Endothelial cell of umbilical vein (primary cell): ENCODE measurements around the gene PDE4C. TPM values are rescaled to one million over a fixed set of nuclear protein-coding genes. Genes with fewer than 3 reads are reported as not detected.
A peak's percentile ranks its signal among the peaks of the same experiment; 100 is the strongest.

Source experiments
- BruUV-seq: library from RNA; stranded (reverse); fragments of 400-500 nt; replicated peaks from 2 replicates; lab custom pipeline; 2021; lab: Mats Ljungman, UMichigan
- CTCF ChIA-PET: fragments of 300-600, 350-600 bp; sonication (Branson Sonifier 250); formaldehyde crosslinking; loops from one replicate; lab custom pipeline; 2021; ENCODE audit warnings: antibody characterized with exemption, inconsistent platforms; lab: Charles Lee
- POLR2A ChIA-PET: fragments of 300-600, 350-600 bp; sonication (Branson Sonifier 250); formaldehyde crosslinking; loops from one replicate; lab custom pipeline; 2021; ENCODE audit warnings: antibody characterized with exemption, inconsistent platforms; lab: Charles Lee
- DNase-seq: peaks from one replicate; pipeline ENCODE4 v3.0.0-alpha.2; 2011; ENCODE audit warnings: low read depth, low spot score
- FAIRE-seq: peaks from 2 replicates; lab custom pipeline; 2011; peaks lifted over from hg19 to GRCh38; lab: Jason Lieb, UNC
- H2AFZ ChIP-seq: 2 replicates; pipeline ENCODE4 v1.6.0; 2012; ENCODE audit warnings: low read depth, low read length, control low read depth, inconsistent platforms
- H3K27ac ChIP-seq: 2 replicates; pipeline ENCODE4 v1.5.1; 2011; ENCODE audit warnings: low read depth, mild to moderate bottlenecking, control low read depth, low read length, moderate library complexity; ENCODE audit not compliant: insufficient read depth
- H3K27me3 ChIP-seq, 2 experiments: 2 replicates each; pipeline versions ENCODE4 v1.6.0 to v1.6.1; 2011; ENCODE audit warnings: low read length in 2 of 2, mixed read lengths in 1 of 2; ENCODE audit not compliant: control insufficient read depth in 2 of 2, insufficient read depth in 2 of 2
- H3K36me3 ChIP-seq, 2 experiments: 2 replicates in 1 of 2; 3 replicates in 1 of 2; pipeline ENCODE4 v1.5.1; 2011; ENCODE audit warnings: low read length in 2 of 2, mild to moderate bottlenecking in 1 of 2, moderate library complexity in 1 of 2; ENCODE audit not compliant: control insufficient read depth in 2 of 2, insufficient read depth in 2 of 2; ENCODE audit errors: extremely low read depth in 1 of 2
- H3K4me1 ChIP-seq: 3 replicates; pipeline ENCODE4 v1.5.1; 2011; ENCODE audit warnings: mild to moderate bottlenecking, low read length; ENCODE audit not compliant: control insufficient read depth, insufficient read depth; ENCODE audit errors: extremely low read depth
- H3K4me2 ChIP-seq: 2 replicates; pipeline ENCODE4 v1.6.1; 2011; ENCODE audit warnings: low read length, control low read depth, mixed read lengths; ENCODE audit not compliant: insufficient read depth
- H3K4me3 ChIP-seq, 3 experiments: fragments of 200-600 bp in 1 of 3; sonication (generic), shearing (Covaris generic) in 1 of 3; replicated peaks in 1 of 3; 2 replicates each; pipeline ENCODE4 v1.5.1; 2011 to 2016; ENCODE audit warnings: control low read depth in 3 of 3, low read length in 3 of 3, mild to moderate bottlenecking in 2 of 3, inconsistent platforms in 1 of 3, low read depth in 1 of 3, moderate library complexity in 1 of 3; ENCODE audit not compliant: insufficient read depth in 1 of 3
- H3K79me2 ChIP-seq: 2 replicates; pipeline ENCODE4 v1.6.0; 2012; ENCODE audit warnings: low read length, inconsistent platforms; ENCODE audit not compliant: control insufficient read depth, insufficient read depth
- H3K9ac ChIP-seq: replicated peaks from 2 replicates; pipeline ENCODE3; 2011; ENCODE audit warnings: low read length, control low read depth; ENCODE audit not compliant: insufficient read depth; ENCODE audit errors: extremely low read depth
- H3K9me1 ChIP-seq: replicated peaks from 3 replicates; pipeline ENCODE4 v1.6.0; 2011; ENCODE audit warnings: mild to moderate bottlenecking, low read length; ENCODE audit not compliant: control insufficient read depth, insufficient read depth; ENCODE audit errors: extremely low read depth
- H3K9me3 ChIP-seq: replicated peaks from 2 replicates; pipeline ENCODE4 v1.5.1; 2012; ENCODE audit warnings: low read length, inconsistent platforms; ENCODE audit not compliant: control insufficient read depth, insufficient read depth
- H4K20me1 ChIP-seq: replicated peaks from 2 replicates; pipeline ENCODE3; 2011; ENCODE audit warnings: mild to moderate bottlenecking, low read length; ENCODE audit not compliant: control insufficient read depth, insufficient read depth; ENCODE audit errors: extremely low read depth
- CTCF ChIP-seq, 2 donors: IDR thresholded peaks; 1 replicate in 1 of 2; 2 replicates in 1 of 2; pipeline ENCODE4 v1.5.1; 2011; ENCODE audit warnings: low read length in 2 of 2, mild to moderate bottlenecking in 2 of 2, moderate library complexity in 2 of 2, control low read depth in 1 of 2, inconsistent platforms in 1 of 2, low read depth in 1 of 2; ENCODE audit not compliant: insufficient read depth in 1 of 2; ENCODE audit errors: extremely low read depth in 1 of 2
- EZH2 ChIP-seq: IDR thresholded peaks from 2 replicates; pipeline ENCODE4 v1.6.1; 2012; ENCODE audit warnings: borderline replicate concordance, low read depth, mild to moderate bottlenecking, moderate library complexity, low read length, inconsistent platforms; ENCODE audit not compliant: severe bottlenecking
- FOS ChIP-seq: IDR thresholded peaks from 2 replicates; pipeline ENCODE4 v1.6.1; 2011; ENCODE audit warnings: mild to moderate bottlenecking, low read length, moderate library complexity, borderline replicate concordance; ENCODE audit not compliant: insufficient read depth
- GATA2 ChIP-seq: IDR thresholded peaks from 2 replicates; pipeline ENCODE4 v1.7.0; 2011; ENCODE audit warnings: low read depth, mild to moderate bottlenecking, moderate library complexity, mixed read lengths, low read length; ENCODE audit not compliant: insufficient read length, insufficient read depth
- JUN ChIP-seq: IDR thresholded peaks from 2 replicates; pipeline ENCODE4 v1.6.1; 2011; ENCODE audit warnings: borderline replicate concordance, low read depth; ENCODE audit not compliant: insufficient read length, insufficient read depth
- MAX ChIP-seq: IDR thresholded peaks from 2 replicates; pipeline ENCODE4 v1.6.1; 2011; ENCODE audit not compliant: insufficient read depth, insufficient read length
- MYC ChIP-seq: IDR thresholded peaks from one replicate; pipeline ENCODE4 v1.6.1; 2011; ENCODE audit warnings: mild to moderate bottlenecking, low read depth, low read length
- POLR2A ChIP-seq: IDR thresholded peaks from 2 replicates; pipeline ENCODE4 v1.6.1; 2012; ENCODE audit warnings: low read depth, mild to moderate bottlenecking, control low read depth, low read length
- POLR2AphosphoS5 ChIP-seq: IDR thresholded peaks from 2 replicates; pipeline ENCODE4 v1.6.1; 2012; ENCODE audit warnings: low read depth, mild to moderate bottlenecking, control low read depth, low read length, moderate library complexity; ENCODE audit not compliant: insufficient read depth
- dilution Hi-C: fragments of 300-500 bp; cut with MboI; formaldehyde crosslinking; loops from one replicate; pipeline ENCODE4 v1.15.0; 2019; ENCODE audit warnings: low sequenced_read_pairs; ENCODE audit not compliant: extremely low pct_ligation_motif_present
- intact Hi-C: fragments of 100-400 bp; cut with micrococcal nuclease; formaldehyde crosslinking; loops from one replicate; pipeline ENCODE4 v1.10.0; 2022
- polyA plus RNA-seq, 4 experiments: library from polyadenylated mRNA; depleted of rRNA in 3 of 4; stranded (reverse) in 3 of 4; unstranded in 1 of 4; fragments of >200 nt; gene quantifications; 2 replicates each; pipeline versions ENCODE4 v1.2.1 to v1.2.3, GENCODE V29; 2011 to 2012; ENCODE audit warnings: missing spikeins in 1 of 4
- total RNA-seq: library from RNA; stranded (reverse); gene quantifications from 2 replicates; pipeline ENCODE4 v1.2.3, GENCODE V29; 2021

The PDE4C gene
- total and polyA plus RNA-seq, 2 donors (not counting 3 experiments of a cell fraction or from before 2014, with no cell fraction given) = 0.29 to 0.97 TPM

GRCh38 chr19:18203863-18204393 lies 22.3 kb downstream of the PDE4C start, which contains the start of gene RAB3A:
Gene RAB3A (minus strand): TSS chr19:18204042. CDS start chr19:18202740, 1,302 bp downstream.
- dilution Hi-C loops = no loop called here
- H3K36me3 ChIP-seq = no peaks in the 10 kb centered on the region
- H3K27me3 ChIP-seq = peaks cover 0 to 2% of the 10 kb centered on the region in 2 experiments
- TF ChIP-seq POLR2A = no peak
- TF ChIP-seq EZH2 = no peak
- no peak for TF ChIP-seq CTCF (IDR thresholded peaks at IDR 0.05; ENCODE audit: extremely low read depth in 1 of 2, insufficient read depth in 1 of 2, low read depth in 1 of 2, low read length in 2 of 2)
- TF ChIP-seq MAX = no peak
- TF ChIP-seq FOS = no peak
- no peak for TF ChIP-seq JUN
- TF ChIP-seq POLR2AphosphoS5 = no peak
- no peak for TF ChIP-seq MYC
- TF ChIP-seq GATA2 = no peak
- no peaks in the 10 kb centered on the region for H3K9me3 ChIP-seq
- no peaks in the 10 kb centered on the region for H3K79me2 ChIP-seq
- no peaks in the 10 kb centered on the region for H3K9me1 ChIP-seq
- H4K20me1 ChIP-seq = no peaks in the 10 kb centered on the region
- POLR2A ChIA-PET = interaction anchor here (1.1 kb wide), 1 partner anchor 78 kb away, joined by 5 read pairs; the partner anchor contains the start of gene JUND
- peak within 1 kb of the TSS; percentile 87 for H3K4me2 ChIP-seq
- FAIRE-seq (peak; percentile 99), DNase-seq (peak; percentile 100)
- H2AFZ ChIP-seq = peak within 1 kb of the TSS; percentile 78
- H3K4me1 ChIP-seq = peaks cover 10% of the 10 kb centered on the region
- peak within 1 kb of the TSS; percentile 46 to 81 (median 75) for H3K4me3 ChIP-seq
- BruUV-seq = no TSS peak
- CTCF ChIA-PET = interaction anchor here (0.6 to 3.9 kb wide), 7 partner anchors 8 to 125 kb away, joined by 3 to 45 read pairs (median 6); partner anchors contain the start of gene MPV17L2
- H3K27ac ChIP-seq = peak within 1 kb of the TSS; percentile 88
- H3K9ac ChIP-seq = peak within 1 kb of the TSS; percentile 80
- intact Hi-C loops = loop anchor here (1.0 to 2.0 kb wide), 3 partner anchors 11 to 119 kb away; partner anchors contain the start of genes LSM4, MPV17L2 and PIK3R2
